Neuron (in vitro differentiated cells): ENCODE data around the gene GTF2IRD1.

Source experiments
- H2AFZ ChIP-seq: one replicate; pipeline ENCODE4 v1.6.1; 2013; ENCODE audit warnings: low read depth, mild to moderate bottlenecking, inconsistent platforms, low read length, moderate library complexity
- H3K27me3 ChIP-seq: one replicate; pipeline ENCODE4 v1.6.1; 2013; ENCODE audit warnings: low read length; ENCODE audit not compliant: insufficient read depth
- H3K36me3 ChIP-seq: one replicate; pipeline ENCODE4 v1.6.1; 2013; ENCODE audit warnings: low read length; ENCODE audit not compliant: insufficient read depth
- H3K4me1 ChIP-seq: one replicate; pipeline ENCODE4 v1.6.1; 2013; ENCODE audit warnings: low read length; ENCODE audit not compliant: insufficient read depth
- H3K4me3 ChIP-seq: 2 replicates; pipeline ENCODE4 v1.5.1; 2013; ENCODE audit warnings: mild to moderate bottlenecking, low read length, moderate library complexity
- H3K9me3 ChIP-seq: one replicate; pipeline ENCODE4 v1.6.1; 2013; ENCODE audit warnings: low read length

Gene GTF2IRD1

DNA sequence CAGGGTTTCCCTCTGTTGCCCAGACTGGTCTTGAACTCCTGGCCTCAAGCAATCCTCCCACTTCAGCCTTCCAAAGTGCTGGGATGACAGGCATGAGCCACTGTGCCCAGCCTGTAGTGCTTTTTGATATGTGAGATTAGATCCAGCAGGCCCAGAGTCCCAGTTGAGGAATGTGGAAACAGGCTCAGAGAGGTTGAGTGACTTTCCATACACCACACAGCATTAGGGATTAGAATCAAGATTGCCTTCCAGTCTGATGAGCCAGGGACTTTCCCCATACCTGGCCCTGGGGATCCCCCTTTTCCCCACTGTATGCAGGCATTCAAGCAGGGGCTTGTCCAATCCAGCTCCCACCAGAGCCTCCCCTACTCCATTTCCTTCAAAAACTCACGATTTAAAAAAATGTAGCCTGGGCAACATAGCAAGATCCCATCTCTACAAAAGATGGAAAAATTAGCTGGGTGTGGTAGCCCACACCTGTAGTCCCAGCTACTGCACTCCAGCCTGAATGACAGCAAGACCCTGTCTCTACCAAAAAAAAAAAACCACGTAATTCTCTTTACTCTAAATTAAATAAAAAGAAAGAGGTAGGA, 128.8 kb downstream of the GTF2IRD1 start:
- Histone ChIP-seq H3K27me3 (no peaks in the 10 kb centered on the region), H3K9me3 (peaks cover 2% of the 10 kb centered on the region), H3K4me3 (no peak overlapping the region), H3K36me3 (no peaks in the 10 kb centered on the region), H2AFZ (no peak overlapping the region), H3K4me1 (peaks cover 9% of the 10 kb centered on the region)

GRCh38 chr7:74583630-74584029, 129.9 kb downstream of the GTF2IRD1 start:
- no peaks in the 10 kb centered on the region for H3K9me3 ChIP-seq
- H3K27me3 ChIP-seq: no peaks in the 10 kb centered on the region
- no peak overlapping the region for H3K4me3 ChIP-seq
- no peak overlapping the region for H2AFZ ChIP-seq
- no peaks in the 10 kb centered on the region for H3K36me3 ChIP-seq
- H3K4me1 ChIP-seq: peaks cover 12% of the 10 kb centered on the region

GRCh38 chr7:74584160-74584954, 130.7 kb downstream of the GTF2IRD1 start:
- Histone ChIP-seq H3K4me3 (no peak overlapping the region), H3K27me3 (no peaks in the 10 kb centered on the region), H2AFZ (no peak overlapping the region), H3K9me3 (no peaks in the 10 kb centered on the region), H3K4me1 (peaks cover 12% of the 10 kb centered on the region), H3K36me3 (no peaks in the 10 kb centered on the region)

DNA sequence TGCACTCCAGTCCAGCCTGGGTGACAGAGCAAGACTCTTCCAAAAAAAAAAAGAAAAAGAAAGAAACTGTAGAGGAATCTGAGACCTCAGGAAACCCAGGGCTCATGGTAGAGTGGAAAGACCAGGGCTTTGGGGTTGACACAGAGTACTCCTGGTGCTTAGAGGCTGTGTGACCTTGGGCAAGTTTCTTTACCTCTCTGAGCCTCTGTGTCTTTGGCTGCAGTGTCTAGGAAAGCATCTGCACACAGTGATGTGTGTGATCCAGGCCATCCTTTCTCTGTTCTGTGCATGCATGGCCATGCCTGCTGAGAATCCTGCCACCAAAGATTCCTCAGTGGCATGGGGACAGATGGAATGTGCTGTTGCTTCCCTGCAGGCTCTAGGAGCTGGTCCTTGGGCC, 132.1 kb downstream of the GTF2IRD1 start:
- H3K9me3 ChIP-seq: no peaks in the 10 kb centered on the region
- H3K27me3 ChIP-seq: no peaks in the 10 kb centered on the region
- peaks cover 4% of the 10 kb centered on the region for H3K36me3 ChIP-seq
- H2AFZ ChIP-seq: no peak overlapping the region
- H3K4me3 ChIP-seq: no peak overlapping the region
- H3K4me1 ChIP-seq: peaks cover 8% of the 10 kb centered on the region

GRCh38 chr7:74586258-74587175, 132.8 kb downstream of the GTF2IRD1 start:
- H3K36me3 ChIP-seq: peaks cover 6% of the 10 kb centered on the region
- peaks cover 8% of the 10 kb centered on the region for H3K4me1 ChIP-seq
- H3K9me3 ChIP-seq: no peaks in the 10 kb centered on the region
- H3K4me3 ChIP-seq: no peak overlapping the region
- H3K27me3 ChIP-seq: no peaks in the 10 kb centered on the region
- H2AFZ ChIP-seq: no peak overlapping the region

DNA sequence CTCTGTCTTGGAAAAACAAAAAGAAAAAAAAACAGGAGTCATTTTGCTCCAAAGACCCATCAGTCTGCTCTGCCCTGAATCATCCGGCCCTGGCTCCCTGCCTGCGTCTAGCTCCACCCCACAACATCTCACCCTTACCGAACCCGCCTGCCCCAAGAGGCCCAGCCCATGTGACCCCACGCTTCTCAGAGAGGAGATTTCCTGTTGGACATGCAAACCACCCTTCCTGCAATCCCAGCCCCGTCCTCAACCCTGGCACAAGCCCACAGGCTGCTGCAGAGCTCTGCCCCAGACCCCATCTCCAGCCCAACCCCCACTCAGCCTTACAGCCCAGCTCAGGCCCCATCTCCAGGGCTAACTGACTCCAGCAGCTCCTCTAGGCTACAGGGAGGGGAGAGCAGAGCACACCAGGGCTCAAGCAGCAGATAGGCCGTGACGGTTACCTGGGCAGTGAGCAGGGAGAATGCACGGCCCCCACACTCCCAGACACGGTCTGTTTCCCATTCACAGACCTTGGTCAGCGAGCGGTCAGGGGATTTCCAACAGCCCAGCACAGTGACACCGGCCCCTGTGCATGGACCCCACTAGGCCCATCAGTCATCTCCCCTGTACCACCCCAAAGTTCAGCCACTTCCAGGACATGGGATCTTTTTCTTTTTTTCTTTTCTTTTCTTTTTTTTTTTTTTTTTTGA, 133.9 kb downstream of the GTF2IRD1 start:
- no peaks in the 10 kb centered on the region for H3K27me3 ChIP-seq
- H2AFZ ChIP-seq: no peak overlapping the region

DNA sequence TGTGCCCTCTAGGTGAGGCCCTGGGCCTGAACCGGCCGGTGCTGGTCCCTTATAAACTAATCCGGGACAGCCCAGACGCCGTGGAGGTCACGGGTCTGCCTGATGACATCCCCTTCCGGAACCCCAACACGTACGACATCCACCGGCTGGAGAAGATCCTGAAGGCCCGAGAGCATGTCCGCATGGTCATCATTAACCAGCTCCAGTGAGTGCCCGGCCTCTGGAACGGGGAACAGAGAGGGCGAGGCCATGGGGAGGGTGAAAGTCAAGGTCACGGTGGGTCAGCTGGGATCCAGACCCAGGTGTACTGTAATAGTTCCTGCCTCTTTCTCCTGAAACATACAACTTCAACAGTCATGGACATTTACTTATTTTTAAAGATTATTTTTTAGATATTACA, 137.1 kb downstream of the GTF2IRD1 start:
- H3K4me3 ChIP-seq: no peak overlapping the region
- no peak overlapping the region for H2AFZ ChIP-seq
- peaks cover 29% of the 10 kb centered on the region for H3K36me3 ChIP-seq
- no peaks in the 10 kb centered on the region for H3K27me3 ChIP-seq
- H3K9me3 ChIP-seq: no peaks in the 10 kb centered on the region
- H3K4me1 ChIP-seq: peaks cover 8% of the 10 kb centered on the region

More for the DNA sequence above, 133.9 kb downstream of the GTF2IRD1 start:
- peaks cover 8% of the 10 kb centered on the region for H3K4me1 ChIP-seq
- H3K9me3 ChIP-seq: no peaks in the 10 kb centered on the region
- H3K36me3 ChIP-seq: peaks cover 8% of the 10 kb centered on the region
- H3K4me3 ChIP-seq: no peak overlapping the region

- Histone ChIP-seq H3K4me1 (no peaks in the 10 kb centered on the region), H3K27me3 (no peaks in the 10 kb centered on the region), H2AFZ (no peak overlapping the region), H3K9me3 (no peaks in the 10 kb centered on the region), H3K4me3 (no peak overlapping the region), H3K36me3 (peaks cover 71% of the 10 kb centered on the region)
Observed at GRCh38 chr7:74598558-74598957, 144.9 kb downstream of the GTF2IRD1 start.

- H2AFZ ChIP-seq: no peak overlapping the region
- H3K27me3 ChIP-seq: no peaks in the 10 kb centered on the region
- no peaks in the 10 kb centered on the region for H3K9me3 ChIP-seq
- peaks cover 70% of the 10 kb centered on the region for H3K36me3 ChIP-seq
- H3K4me3 ChIP-seq: no peak overlapping the region
- no peaks in the 10 kb centered on the region for H3K4me1 ChIP-seq
Observed at GRCh38 chr7:74599244-74599643, 145.5 kb downstream of the GTF2IRD1 start.

GRCh38 chr7:74604326-74605020, 150.8 kb downstream of the GTF2IRD1 start:
- H3K4me1 ChIP-seq: no peaks in the 10 kb centered on the region
- H3K27me3 ChIP-seq: no peaks in the 10 kb centered on the region
- H3K36me3 ChIP-seq: peaks cover 41% of the 10 kb centered on the region
- no peak overlapping the region for H2AFZ ChIP-seq
- no peaks in the 10 kb centered on the region for H3K9me3 ChIP-seq
- no peak overlapping the region for H3K4me3 ChIP-seq

- no peaks in the 10 kb centered on the region for H3K27me3 ChIP-seq
- H2AFZ ChIP-seq: no peak overlapping the region
- no peak overlapping the region for H3K4me3 ChIP-seq
- no peaks in the 10 kb centered on the region for H3K4me1 ChIP-seq
- no peaks in the 10 kb centered on the region for H3K9me3 ChIP-seq
- peaks cover 26% of the 10 kb centered on the region for H3K36me3 ChIP-seq
Observed at GRCh38 chr7:74606101-74606908, 152.6 kb downstream of the GTF2IRD1 start.
